ENCODE results near the gene ASPSCR1. TPM values are rescaled to one million over a fixed set of nuclear protein-coding genes. Genes with fewer than 3 reads are reported as not detected.

ASPSCR1 gene
- total and polyA plus RNA-seq, 9 of the 15 experiments (the other 6 are each of a cell fraction or from before 2014, with no cell fraction given) = 0.90 to 36.9 (median 11.6) TPM

- TF ChIP-seq CBFA2T2 (conservative IDR thresholded peaks at IDR 0.05) (0 out of 2 replicates have a peak, but pooled peaks have one; percentile 37), VEZF1 (CRISPR knock-in tag; IDR thresholded peaks at IDR 0.05) (peak; percentile 55; the same call in 1 of the 2 replicates), ZSCAN29 (IDR thresholded peaks at IDR 0.05) (no peak), TBL1XR1 (IDR thresholded peaks at IDR 0.05; ENCODE audit: low read length in 2 of 2) (no peak), NR0B1 (IDR thresholded peaks at IDR 0.05; ENCODE audit: partially characterized antibody) (no peak), ZNF282 (CRISPR knock-in tag; IDR thresholded peaks at IDR 0.05) (no peak), ETS2 (tag; IDR thresholded peaks at IDR 0.05; ENCODE audit: borderline replicate concordance, poor library complexity, severe bottlenecking) (no peak), STAG1 (CRISPR knock-in tag; IDR thresholded peaks at IDR 0.05; ENCODE audit: borderline replicate concordance) (peak; percentile 65; the same call in 1 of the 2 replicates), DPF2 (IDR thresholded peaks at IDR 0.05) (0 out of 2 replicates have a peak, but pooled peaks have one; percentile 24), MAZ (CRISPR knock-in tag; conservative IDR thresholded peaks at IDR 0.05 in 1 of 2, IDR thresholded peaks at IDR 0.05 in 1 of 2) (0 out of 4 replicates have a peak, but pooled peaks of 1 of the 2 experiments have one; percentile 16), ARID4B (CRISPR knock-in tag; IDR thresholded peaks at IDR 0.05) (peak; percentile 59), ZNF174 (CRISPR knock-in tag; IDR thresholded peaks at IDR 0.05) (no peak), ZNF76 (CRISPR knock-in tag; IDR thresholded peaks at IDR 0.05; ENCODE audit: borderline replicate concordance) (no peak), NKRF (IDR thresholded peaks at IDR 0.05; ENCODE audit: borderline replicate concordance) (no peak), ARID3B (CRISPR knock-in tag; IDR thresholded peaks at IDR 0.05; ENCODE audit: borderline replicate concordance) (no peak)
These were observed 43.9 kb downstream of the ASPSCR1 start (continued) for GRCh38 chr17:82021107-82021899.

All from K562 (cell line).